MM.1S (cell line): Measurements from ENCODE around the gene SWI5.

Experiments used
- CTCF ChIP-seq: fragments of 300-600 bp; sonication (generic); IDR thresholded peaks from 2 replicates; pipeline ENCODE4 v1.5.1; 2016; ENCODE audit warnings: antibody characterized with exemption, low read length, mixed read lengths
- EZH2 ChIP-seq: fragments of 300-600 bp; sonication (generic); optimal IDR thresholded peaks from 2 replicates; pipeline ENCODE3; 2017; ENCODE audit warnings: low read depth, mild to moderate bottlenecking, antibody characterized with exemption, low read length, mixed read lengths
- EZH2phosphoT487 ChIP-seq: fragments of 300-600 bp; sonication (generic); IDR thresholded peaks from 2 replicates; pipeline ENCODE4 v1.6.1; 2018; ENCODE audit warnings: antibody characterized with exemption, low read length

GRCh38 chr9:128323212-128323730, 47.2 kb downstream of the SWI5 start:
- TF ChIP-seq CTCF (no peak), EZH2 (no peak), EZH2phosphoT487 (no peak)
